Ecto neural progenitor cell (in vitro differentiated cells): ENCODE data around the gene PTTG1.

ENCODE experiments used
- DNase-seq: peaks from one replicate; pipeline ENCODE4 v3.0.0-alpha.2; 2018; ENCODE audit warnings: low spot score

Gene PTTG1

DNA sequence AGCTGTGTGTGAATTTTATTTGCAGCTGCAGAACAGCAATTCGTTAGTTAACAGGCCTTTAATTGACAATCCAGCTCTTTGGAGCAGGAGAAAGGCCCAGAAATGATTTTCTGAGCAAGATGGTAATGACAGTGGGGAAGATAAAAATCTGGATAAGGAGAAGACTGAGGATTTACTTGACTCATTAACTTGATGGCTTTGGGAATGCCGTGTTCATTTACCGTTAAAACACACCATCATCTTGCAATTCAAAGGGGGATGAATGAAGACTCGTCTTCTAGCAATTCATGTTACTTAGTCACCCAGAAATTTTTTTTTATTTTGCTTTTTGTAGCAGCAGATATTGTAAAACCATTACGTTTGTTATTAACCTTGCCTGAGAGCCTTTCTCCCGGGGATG, 52.0 kb downstream of the PTTG1 start:
- no peak for DNase-seq

DNA sequence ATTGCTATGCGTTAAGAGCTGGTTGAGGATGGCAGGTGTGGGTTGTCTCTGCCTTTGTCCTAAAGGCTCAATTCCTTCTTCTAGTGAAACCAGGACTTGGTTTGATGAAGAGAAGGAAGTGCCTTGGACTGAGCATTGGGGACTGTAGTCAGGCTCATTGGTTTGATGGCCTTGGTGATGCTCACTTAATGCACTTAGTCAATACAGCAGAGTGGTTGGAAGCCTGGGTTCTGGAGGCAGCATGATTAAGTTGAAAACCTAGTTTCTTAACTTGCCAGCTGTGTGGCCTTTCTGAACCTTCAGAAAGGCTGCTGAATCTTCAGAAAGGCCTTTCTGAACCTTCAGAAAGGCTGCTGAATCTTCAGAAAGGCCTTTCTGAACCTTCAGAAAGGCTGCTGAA, 52.4 kb downstream of the PTTG1 start:
- no peak for DNase-seq

DNA sequence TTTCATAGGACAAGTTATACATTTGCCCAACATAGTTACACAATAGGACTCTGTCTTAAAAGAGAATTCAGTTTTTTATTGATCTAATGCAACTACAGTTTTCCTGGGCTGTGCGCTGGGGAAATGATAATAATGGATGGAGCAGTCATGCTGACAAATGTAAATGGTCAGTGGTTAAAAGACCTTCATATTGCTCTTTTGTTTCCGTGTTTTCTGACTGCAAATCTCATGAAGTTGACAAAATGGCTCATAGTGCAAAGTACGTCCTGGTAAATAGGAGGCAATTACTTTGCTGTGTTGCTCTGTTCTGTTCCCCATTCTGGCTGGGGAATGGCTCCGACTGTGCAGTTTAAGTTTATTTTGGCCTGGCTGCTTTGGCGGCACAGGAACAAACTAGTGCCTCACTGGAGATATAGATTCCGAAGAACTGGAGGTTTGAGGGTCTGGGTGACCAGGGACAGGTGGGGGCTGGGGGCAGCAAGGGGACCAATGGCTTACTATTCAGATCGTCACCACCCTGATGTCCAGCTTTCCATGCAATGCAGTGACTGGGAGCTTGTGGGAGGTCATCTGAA, 54.3 kb downstream of the PTTG1 start:
- DNase-seq: no peak

DNA sequence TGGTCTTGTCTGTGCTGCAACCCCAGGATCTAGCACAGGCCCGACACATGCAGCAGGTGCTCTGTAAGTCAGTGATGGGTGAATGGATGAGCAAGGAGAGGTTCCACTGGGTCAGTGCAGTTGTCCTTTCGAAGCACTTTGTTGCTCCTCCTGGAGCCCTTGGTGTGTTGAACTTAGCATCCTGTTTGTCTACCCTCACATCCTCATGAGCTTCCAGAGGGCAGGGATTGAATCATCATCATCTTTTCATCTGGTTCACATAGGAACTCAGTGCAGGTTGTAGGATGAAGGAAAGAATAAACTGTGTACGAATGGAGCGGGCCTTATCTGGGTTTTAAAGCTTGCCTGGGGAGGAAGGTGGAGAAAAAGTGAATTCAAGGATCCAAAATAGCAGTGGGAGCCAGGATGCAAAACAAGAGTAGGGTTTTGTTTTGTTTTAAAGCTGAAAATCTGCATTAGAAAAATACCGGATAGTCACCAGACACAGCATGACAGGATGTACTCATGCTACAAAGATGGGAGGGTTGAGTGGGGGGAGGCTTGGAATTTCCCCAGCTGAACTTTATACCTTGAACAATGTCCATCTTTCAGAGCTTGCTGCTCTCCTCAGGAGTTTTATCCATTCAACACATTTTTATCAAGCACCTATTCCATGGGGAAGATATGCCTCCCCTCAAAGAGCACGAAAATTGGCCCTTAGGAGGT, 55.8 kb downstream of the PTTG1 start:
- DNase-seq: no peak

DNA sequence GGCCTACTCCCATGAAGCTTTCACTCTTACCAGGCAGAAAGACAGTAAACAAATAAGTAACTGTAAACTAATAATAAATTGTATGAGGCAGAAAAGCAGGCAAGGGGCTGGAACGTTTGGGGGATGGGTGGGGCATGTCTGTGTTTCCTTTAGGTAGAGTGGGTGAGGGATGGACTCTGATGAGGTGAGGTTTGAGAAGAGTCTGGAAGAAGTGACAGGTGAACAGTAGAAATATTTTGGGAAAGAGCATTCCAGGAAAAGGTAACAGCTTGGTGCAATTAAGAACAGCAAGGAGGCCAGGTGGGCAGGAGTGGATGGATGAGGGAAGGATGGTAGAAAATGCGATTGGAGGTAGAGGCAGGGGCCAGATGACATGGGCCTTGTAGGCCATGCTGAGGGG, 56.5 kb downstream of the PTTG1 start:
- no peak for DNase-seq
